GM19099 (cell line): ENCODE measurements around the gene ASTN2.

Source experiments
- POLR2A ChIP-seq: IDR thresholded peaks from 3 replicates; pipeline ENCODE4 v1.6.1; 2011; ENCODE audit warnings: low read depth; ENCODE audit not compliant: insufficient read length; ENCODE audit errors: extremely low read depth

ASTN2 gene

DNA sequence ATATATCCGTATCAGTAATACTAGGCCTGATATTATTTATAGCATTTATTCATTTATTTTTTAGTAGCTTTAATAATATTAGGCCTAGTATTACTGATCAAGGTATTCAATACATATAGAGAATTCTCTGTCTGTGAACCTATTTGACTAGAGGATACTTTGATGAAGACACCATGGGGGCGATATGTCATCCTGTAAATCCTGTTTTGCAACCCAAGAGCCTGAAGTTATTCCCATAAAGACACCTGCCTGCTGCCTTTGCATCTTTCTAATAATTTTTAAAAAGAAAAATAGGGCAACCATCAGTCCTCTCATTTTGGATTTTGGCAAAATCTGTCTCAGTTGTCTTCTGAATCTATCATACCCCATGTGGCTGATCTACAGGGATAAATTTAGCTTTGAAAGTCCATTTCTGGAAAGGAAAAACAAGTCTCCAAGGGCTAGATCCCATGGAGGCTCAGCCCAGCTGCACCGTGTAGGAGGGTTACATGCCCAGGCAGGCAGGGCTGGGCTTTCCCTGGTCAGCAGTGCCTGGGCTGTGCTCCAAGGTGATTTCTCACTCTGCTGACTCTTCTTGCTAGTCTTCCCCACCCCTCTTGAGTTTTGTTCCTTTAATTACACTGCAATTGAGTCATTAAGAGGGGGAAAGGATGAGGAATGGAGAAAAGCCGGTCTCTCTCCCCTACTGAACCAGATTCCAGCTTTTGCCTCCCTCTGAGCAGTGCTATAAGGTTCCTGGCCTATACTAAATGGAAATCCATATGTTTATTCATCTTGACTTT is 558.8 kb downstream of the ASTN2 start:
- TF ChIP-seq POLR2A: no peak

DNA sequence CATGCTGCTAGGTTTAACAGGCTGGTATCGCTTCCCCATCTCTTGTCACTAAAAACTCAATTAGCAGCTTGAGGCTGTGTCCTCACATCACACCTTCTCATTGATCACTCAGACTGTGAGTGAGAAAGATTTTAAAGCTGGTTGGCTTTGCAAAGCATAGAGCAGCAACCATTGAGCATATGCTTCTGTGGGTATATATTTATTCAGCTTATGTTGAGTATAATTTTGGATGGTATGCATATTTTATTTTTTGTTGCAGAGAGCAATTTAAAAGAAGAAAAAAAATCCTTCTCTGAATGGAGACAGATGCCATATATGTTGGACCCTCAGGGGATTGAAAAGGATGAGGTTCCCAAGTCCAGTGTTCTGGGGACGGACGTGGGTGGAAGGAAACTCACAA is 565.1 kb downstream of the ASTN2 start:
- no peak for TF ChIP-seq POLR2A

DNA sequence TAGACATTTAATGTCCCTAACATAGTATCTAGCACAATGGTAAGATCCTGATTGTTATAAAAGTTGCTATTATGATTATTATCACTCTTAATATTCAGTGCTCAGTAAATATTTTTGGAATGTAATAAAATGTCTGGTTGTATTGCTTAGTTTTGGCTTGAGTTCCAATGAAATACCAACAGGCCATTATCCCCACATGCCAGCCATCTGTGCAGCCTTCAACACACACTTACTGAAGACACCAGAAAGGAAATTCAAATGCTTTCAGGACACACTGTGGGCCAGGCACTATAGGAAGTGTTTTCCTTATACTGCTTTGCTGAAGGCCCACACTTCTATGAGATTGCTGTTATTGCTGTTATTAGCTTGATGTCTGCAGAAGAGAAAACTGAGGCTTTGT is 570.2 kb downstream of the ASTN2 start:
- no peak for TF ChIP-seq POLR2A

DNA sequence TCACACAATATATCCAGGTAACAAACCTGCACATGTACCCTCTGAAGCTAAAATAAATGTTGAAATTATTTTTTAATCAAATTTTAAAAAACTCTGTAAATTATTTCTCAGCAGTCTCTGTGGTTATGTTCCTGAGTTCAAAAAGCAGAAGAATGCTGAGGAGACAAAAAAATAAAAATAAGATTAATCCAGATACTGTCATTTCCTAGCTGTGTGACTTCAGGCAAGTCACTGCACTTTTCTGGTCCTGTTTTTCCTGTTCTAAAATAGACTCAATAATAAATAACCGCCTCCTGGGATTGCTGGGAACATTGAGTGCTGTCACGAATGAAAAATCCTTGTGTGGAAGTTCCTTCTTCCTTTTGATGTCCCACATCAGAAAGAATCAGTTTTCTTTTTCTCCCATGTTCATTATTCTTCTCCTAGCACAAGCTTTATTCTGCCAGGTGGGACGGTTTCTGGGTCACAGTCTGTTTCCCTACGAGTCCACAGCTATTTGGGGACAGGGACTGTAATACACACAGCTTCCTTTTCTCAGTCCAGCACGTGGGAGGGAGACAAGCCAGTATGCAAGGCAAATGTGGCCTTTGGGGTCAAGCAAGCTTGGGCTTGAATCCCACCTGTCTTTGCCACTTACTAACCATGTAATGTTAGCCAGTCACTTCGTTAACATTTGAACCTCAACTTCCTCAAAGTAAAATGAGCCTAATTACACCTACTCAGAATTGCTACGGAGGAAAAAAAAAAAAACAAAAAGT is 570.8 kb downstream of the ASTN2 start:
- no peak for TF ChIP-seq POLR2A

DNA sequence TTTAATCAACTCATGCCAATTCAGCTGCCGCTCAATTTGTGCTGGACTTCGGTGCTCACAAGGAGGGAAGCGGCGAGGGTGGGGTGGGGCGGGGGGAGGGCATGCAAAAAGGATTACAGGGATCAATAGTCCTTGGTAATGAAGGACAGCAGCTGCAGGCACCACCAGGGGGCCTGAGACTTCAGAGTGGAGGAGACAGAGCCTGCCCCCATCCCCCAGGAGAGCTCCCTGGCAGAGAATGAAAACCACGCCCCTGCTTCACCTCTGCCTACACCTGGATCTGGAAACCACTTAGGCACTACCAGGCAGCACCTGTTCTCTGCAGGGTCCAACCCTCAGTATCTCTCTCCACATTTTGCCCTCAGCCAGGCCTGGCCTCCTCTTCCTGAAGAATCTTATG is 572.2 kb downstream of the ASTN2 start:
- no peak for TF ChIP-seq POLR2A

DNA sequence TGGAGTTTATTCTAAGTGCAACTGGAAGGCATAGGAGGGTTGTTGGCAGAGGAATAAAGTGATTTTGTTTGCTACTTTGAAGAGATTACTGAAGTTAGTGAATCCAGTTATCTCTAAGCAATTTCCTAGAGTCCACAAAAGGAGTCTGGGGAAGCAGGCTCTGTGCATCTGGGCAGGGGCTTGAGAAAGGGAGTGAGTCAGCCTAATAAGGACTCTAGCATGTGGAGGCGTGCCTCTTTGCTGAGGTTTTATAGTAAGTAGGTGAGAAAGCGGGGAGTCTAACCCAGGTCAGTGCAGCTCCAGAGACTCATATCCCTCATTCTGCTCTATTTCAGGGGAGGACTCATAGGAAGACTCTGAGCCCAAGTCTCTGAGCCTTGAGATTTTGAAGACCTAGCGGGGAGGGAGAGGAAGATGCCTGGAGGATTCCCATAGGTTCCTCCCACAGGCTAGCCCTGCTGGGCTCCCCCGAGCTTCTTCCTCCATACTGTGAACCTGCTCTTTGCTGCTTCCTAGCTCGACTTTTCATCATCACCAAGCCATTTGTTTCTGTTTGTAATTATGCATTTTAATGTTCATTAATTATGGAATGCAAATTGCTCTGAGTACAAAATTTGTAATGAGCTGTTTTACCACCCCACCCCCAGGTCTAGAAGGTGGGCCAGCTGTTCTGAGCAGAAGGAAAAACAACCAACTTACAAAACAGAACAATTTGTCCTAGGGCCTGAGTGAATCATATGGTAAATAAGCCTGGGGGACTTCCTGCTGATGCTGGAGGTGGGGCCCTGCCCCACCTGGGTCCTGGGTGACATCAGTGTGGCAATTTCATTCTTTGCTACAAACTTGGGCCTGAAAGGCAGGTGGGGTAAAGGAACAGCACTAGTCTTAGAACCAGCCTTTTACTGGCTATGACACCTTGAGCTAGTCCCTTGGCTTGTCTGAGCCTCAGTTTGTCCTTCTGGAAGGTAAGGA is 577.6 kb downstream of the ASTN2 start:
- no peak for TF ChIP-seq POLR2A

DNA sequence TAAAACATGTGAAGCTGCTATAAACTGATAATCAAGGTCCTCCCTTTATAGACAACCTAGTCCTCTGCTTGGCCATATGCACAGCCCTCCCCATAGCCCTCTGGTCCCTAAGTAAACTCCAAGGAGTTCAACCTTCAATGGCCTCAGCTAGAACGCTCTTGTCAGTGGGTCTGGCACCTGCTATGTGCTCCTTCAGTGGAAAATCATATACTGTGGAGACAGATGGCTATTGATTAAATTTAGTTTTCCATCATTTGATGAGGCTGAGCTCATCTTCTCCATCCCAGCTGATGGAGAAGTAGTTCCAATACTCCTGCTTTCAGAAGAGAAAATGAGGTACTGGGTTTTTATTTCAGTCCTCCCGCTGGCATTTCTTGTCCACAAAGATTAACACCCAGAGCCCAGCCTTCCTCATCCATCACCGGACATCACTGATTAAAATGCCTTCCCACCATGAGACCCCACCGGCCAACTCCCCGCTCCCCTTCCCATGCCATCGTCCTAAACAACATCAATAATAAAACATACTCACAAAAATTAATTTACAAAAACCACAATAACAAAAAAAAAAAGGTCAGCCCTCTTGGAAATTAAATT is 593.1 kb downstream of the ASTN2 start:
- TF ChIP-seq POLR2A: no peak

DNA sequence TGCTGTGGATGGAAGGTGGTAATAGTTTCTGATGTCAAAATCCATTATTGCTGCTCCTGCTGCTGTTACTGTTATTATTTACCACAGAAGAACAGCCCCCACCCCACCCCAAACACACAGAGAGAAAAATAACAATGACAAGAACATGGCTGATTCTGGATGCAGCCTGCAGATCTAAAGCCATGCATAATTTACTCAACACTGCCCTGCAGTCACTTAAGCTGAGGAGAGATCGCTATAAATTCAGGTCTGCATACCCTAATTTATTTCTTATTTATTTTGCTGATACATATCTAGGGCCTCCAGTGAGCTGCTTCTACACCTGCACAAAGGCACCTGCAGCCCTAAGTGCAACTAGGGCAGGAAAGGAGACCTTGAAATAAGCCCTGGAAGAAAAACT is 595.7 kb downstream of the ASTN2 start:
- no peak for TF ChIP-seq POLR2A

DNA sequence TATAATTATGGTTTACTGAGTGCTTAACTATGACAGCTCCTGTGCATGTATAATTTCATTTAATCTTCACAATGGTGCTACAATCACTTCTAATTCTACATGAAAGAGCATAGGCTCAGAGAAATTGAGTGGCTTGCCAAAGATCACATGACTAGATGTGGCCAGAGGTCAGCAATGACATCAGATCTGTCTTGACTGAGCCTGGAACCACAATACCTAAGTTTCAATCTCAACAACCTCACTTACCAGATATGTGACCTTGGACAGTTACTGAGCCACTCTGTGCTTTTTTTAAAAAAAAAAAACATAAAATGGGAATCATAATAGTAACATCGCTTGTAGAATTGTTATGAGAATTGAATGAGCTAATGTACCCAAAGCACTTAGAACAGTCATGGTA is 597.1 kb downstream of the ASTN2 start:
- no peak for TF ChIP-seq POLR2A

DNA sequence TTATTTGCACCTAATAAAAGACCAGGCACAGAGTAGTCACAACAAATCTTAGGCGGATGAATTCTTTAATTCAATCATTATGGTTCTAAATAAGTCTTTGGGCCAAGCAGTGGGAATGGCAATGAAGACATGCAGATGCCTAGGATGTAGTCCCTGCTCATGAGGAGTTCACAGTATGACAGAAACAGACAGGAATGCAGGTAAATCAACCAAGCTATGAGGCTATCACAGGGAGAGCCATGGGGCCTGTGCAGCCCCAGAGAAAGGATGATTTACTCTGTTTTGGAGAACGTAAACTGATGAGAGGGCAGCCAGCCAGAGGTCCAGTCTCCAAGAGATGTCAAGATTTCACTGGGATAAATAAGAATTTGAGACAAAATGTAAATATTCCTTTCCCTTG is 598.4 kb downstream of the ASTN2 start:
- no peak for TF ChIP-seq POLR2A

DNA sequence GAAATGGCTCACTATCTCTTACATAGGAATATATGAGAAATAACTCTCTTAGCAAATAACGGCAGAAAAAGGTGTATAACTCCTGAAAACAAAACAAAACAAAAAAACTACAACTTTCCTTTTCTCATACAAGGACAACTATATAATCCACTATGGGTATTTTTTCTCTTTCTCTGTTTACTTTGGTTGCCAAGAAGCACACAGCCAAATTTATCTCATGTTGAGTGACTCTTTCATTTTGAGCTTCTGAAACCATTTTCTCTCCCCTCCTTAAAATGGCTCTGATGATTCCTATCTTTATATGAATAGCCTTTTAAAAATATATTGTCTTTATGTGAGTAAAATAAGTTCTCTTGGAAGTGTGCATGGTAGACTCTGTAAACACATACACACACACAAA is 599.0 kb downstream of the ASTN2 start:
- TF ChIP-seq POLR2A: no peak

DNA sequence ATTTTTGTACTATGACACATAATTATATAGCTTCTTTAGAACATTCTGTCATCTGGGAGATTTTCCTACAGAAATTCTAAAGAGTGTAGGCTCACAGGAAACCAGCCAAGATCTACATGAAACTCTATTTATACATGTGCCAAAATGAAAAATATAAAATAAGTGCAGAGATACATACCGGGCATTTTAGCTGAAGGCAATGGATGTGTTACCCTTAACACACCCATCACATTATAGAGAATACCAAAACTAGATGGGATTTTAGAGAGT is 601.9 kb downstream of the ASTN2 start:
- TF ChIP-seq POLR2A: no peak

DNA sequence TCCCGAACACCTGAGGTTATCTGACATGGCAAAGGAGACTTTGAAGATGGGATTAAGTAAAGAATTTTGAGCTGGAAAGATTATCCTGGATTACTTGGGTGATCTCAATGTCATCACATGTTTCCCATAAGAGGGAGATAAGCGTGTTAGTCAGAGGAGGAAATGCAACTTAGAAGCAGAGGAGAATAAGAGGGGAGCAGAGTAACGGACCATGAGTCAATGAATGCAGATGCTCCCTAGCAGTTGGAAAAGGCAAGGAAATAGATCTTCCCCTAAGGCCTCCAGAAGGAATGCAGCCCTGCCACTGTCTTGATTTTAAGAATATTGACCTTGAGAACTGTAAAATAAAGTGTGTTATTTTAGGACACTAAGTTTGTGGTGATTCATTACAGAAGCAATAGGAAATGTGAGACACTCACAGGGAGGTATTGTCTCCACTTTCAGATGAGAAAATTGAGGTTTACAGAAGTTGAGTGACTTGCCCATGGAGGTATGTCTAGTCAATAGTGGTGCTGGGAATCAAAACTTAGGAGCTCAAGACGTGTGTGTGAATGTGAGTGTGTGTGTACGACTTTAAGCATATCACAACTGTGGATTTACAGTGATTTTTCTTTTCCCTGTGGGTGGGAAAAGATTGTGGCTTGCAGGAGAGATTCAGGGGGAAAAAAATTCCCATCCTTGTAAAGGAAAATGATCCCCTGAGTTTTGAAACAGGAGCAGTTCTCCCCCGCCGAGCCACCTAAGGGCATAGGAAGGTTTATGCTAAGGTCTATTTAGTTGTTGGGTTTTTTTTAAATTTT is 602.4 kb downstream of the ASTN2 start:
- TF ChIP-seq POLR2A: no peak

DNA sequence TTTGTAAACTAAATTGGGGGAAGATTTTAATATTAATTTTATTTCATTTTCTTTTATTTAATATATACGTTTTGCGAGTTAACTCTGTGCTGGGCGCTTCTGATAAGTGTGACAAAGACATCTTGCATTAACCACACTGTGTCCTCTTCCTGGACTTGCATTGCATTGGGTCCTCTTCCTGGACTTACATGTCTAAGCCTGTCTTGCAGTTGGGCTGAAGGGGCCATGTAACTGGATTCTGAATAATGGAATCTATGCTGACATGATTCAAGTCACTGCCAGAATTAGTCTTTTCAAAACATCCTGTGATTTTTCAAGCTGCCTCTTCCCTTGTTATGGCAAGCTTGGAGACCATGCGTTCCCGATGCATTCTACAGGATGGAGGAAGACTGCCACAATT is 605.2 kb downstream of the ASTN2 start:
- TF ChIP-seq POLR2A: no peak
